ENCODE results near the gene MFF. TPM values are rescaled to one million over a fixed set of nuclear protein-coding genes. Genes with fewer than 3 reads are reported as not detected.

The MFF gene
- total RNA-seq, 1 experiment from 2014 or later = 68.2 TPM

DNA sequence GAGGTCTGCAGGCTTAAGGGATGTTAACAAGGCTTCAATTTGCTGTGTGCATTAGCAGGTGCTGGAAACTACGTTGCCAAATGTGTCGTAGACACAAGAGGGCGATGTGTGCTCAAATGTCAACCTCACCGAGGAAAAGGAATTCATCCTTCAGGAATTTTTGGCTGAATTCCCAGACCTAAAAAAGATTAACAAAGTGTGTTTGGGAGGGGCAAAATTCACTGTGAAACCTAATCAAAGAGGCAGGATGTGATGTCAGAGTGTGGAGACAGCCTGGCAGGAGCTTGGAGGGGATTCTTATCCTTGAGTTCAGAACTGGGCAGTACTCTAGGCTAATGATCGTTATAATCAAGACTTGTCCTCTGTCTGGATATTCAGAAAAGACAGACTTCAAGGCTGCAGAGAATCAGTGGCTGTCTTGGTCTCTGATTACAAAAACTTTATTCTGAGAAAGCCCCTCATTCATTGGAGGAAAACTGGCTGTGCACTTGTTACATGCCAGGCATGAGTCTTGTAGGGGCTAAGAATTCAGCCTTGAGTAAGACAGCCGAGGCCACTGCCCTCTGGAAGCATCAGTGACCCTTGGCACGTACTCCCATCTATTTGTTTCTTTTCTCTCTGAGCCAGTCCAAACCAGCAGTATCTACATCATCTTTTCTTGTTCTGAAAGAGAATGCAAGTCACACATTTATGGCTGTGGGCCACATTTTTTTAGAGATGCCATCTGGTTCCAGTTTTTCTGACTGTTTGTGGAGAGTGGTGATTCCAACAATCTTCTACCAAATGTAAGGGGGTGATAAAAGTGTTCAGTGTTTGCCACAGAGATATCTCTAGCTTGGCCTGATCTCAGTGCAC lies 81.4 kb downstream of the MFF start (continued):
- TF ChIP-seq TCF7L2 (IDR thresholded peaks at IDR 0.05; ENCODE audit: borderline replicate concordance, extremely low read depth, insufficient read depth, insufficient read length) = peak; percentile 52
- peak; percentile 31 for TF ChIP-seq YY1 (IDR thresholded peaks at IDR 0.05; ENCODE audit: extremely low read depth, insufficient replicate concordance, low read depth, low read length)
- no peak for TF ChIP-seq SIN3A (IDR thresholded peaks at IDR 0.05; ENCODE audit: low read depth)
- no peak for TF ChIP-seq ELF1 (IDR thresholded peaks at IDR 0.05; ENCODE audit: borderline replicate concordance, low read depth)
- peak; percentile 99 for TF ChIP-seq RAD21 (IDR thresholded peaks at IDR 0.05; ENCODE audit: low read depth)

Other genes with a start within 250 kb of the MFF start
- gene COL4A4, start 161.0 kb upstream of the MFF start, total RNA-seq (2021; ENCODE audit: unreplicated experiment) = 5.9 TPM
- 4.9 TPM for gene COL4A3, start 160.6 kb upstream of the MFF start, total RNA-seq (2021; ENCODE audit: unreplicated experiment)
- not detected for gene TM4SF20, start 54.1 kb downstream of the MFF start, total RNA-seq (2021; ENCODE audit: unreplicated experiment)
- gene SCYGR1, start 62.7 kb downstream of the MFF start, total RNA-seq (2021; ENCODE audit: unreplicated experiment) = not detected
- gene AGFG1, start 146.9 kb downstream of the MFF start, total RNA-seq (2021; ENCODE audit: unreplicated experiment) = 72.5 TPM

Measured in HCT116 (cell line).